Endodermal cell (in vitro differentiated cells): ENCODE data around the gene NID1. TPM values are rescaled to one million over a fixed set of nuclear protein-coding genes. Genes with fewer than 3 reads are reported as not detected.

ENCODE experiments used
- DNase-seq: peaks from one replicate; pipeline ENCODE4 v3.0.0-alpha.2; 2017
- H3K27ac ChIP-seq: 2 replicates; pipeline ENCODE4 v1.5.1; 2013; ENCODE audit warnings: mild to moderate bottlenecking, low read depth, low read length, moderate library complexity
- H3K27me3 ChIP-seq: 2 replicates; pipeline ENCODE4 v1.6.1; 2013; ENCODE audit warnings: mild to moderate bottlenecking, low read length, moderate library complexity; ENCODE audit not compliant: insufficient read depth, control insufficient read depth, poor library complexity, severe bottlenecking
- H3K36me3 ChIP-seq: 2 replicates; pipeline ENCODE4 v1.7.0; 2013; ENCODE audit warnings: mild to moderate bottlenecking, low read length, moderate library complexity; ENCODE audit not compliant: control insufficient read depth, insufficient read depth
- H3K4me1 ChIP-seq: one replicate; pipeline ENCODE4 v1.7.0; 2013; ENCODE audit warnings: low read length; ENCODE audit not compliant: control insufficient read depth, insufficient read depth
- H3K4me3 ChIP-seq: 2 replicates; pipeline ENCODE4 v1.5.1; 2013; ENCODE audit warnings: mild to moderate bottlenecking, low read length, moderate library complexity
- H3K9ac ChIP-seq: 2 replicates; pipeline ENCODE4 v1.6.1; 2013; ENCODE audit warnings: mild to moderate bottlenecking, low read length, moderate library complexity; ENCODE audit not compliant: poor library complexity, severe bottlenecking; ENCODE audit errors: extremely low read depth
- H3K9me3 ChIP-seq: 2 replicates; pipeline ENCODE4 v1.6.1; 2013; ENCODE audit warnings: mild to moderate bottlenecking, low read length, moderate library complexity; ENCODE audit not compliant: control insufficient read depth
- H3K27ac Mint-ChIP-seq: 2 replicates; pipeline ENCODE4 v1.8.0; 2020; ENCODE audit warnings: mixed read lengths
- H3K27me3 Mint-ChIP-seq: 2 replicates; pipeline ENCODE4 v1.8.0; 2021; ENCODE audit warnings: mild to moderate bottlenecking, mixed read lengths; ENCODE audit not compliant: insufficient read depth
- H3K36me3 Mint-ChIP-seq: 2 replicates; pipeline ENCODE4 v1.8.0; 2020; ENCODE audit warnings: low read depth, mixed read lengths
- H3K4me1 Mint-ChIP-seq: 2 replicates; pipeline ENCODE4 v1.8.0; 2020; ENCODE audit warnings: mixed read lengths
- H3K4me3 Mint-ChIP-seq: 2 replicates; pipeline ENCODE4 v1.8.0; 2020; ENCODE audit warnings: mild to moderate bottlenecking, moderate library complexity, mixed read lengths
- H3K9me3 Mint-ChIP-seq: 2 replicates; pipeline ENCODE4 v1.8.0; 2020; ENCODE audit warnings: mild to moderate bottlenecking, mixed read lengths
- WGBS, 2 experiments: methylation state at CpG; one replicate each; pipeline versions ENCODE4 v1.1.5 to v1.1.7; 2013; ENCODE audit warnings: missing lambda C conversion rate in 2 of 2, mixed read lengths in 1 of 2; ENCODE audit not compliant: insufficient coverage in 1 of 2, insufficient read length in 1 of 2; 5-methylcytosine and 5-hydroxymethylcytosine counted together
- total RNA-seq, 2 donors: library from RNA; stranded (reverse); fragmentation: NEBNext Ultra II Directional in 1 of 2; extraction: Animal tissue kit (Norgen Biotek cat#: 25700) in 1 of 2; gene quantifications; 2 replicates in 1 of 2; 3 replicates in 1 of 2; pipeline ENCODE4 v1.2.1, GENCODE V29; 2021
- TF ChIP-seq, protein P1 (sequence below): fragments of 200-600 bp; sonication (generic); conservative IDR thresholded peaks from 2 replicates; pipeline ENCODE4 v1.5.0; 2021; ENCODE audit warnings: antibody characterized with exemption, mild to moderate bottlenecking

Gene NID1
- total RNA-seq, 2 donors from 2014 or later: 12.7 to 18.3 TPM

DNA sequence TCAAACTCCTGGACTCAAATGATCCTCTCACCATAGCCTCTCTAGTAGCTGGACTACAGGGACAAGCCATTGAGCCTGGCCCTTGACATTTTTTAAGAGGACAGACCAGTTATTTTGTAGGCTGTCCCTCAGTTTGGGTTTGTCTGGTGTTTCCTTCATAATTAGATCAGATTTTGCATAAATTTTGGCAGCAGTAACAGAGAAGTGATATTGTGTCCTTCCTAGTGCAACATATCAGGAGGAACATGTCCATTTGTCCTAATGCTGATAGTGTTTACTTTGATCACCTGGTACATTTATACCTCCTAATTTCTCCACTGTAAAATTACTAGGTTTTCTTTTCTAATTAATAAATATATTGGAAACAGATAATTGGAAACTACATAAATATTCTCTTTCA lies 5.9 kb upstream of the NID1 start:
- Mint-ChIP-seq H3K27ac (no peak overlapping the region), H3K9me3 (peaks cover 6% of the 10 kb centered on the region), H3K4me1 (no peaks in the 10 kb centered on the region), H3K27me3 (peaks cover 29% of the 10 kb centered on the region), H3K4me3 (no peak overlapping the region), H3K36me3 (no peaks in the 10 kb centered on the region)
- no peak overlapping the region for H3K4me3 ChIP-seq
- no peak overlapping the region for H3K9ac ChIP-seq
- no peaks in the 10 kb centered on the region for H3K9me3 ChIP-seq
- H3K27me3 ChIP-seq: peaks cover 24% of the 10 kb centered on the region
- no peak for DNase-seq
- TF ChIP-seq, protein P1, sequence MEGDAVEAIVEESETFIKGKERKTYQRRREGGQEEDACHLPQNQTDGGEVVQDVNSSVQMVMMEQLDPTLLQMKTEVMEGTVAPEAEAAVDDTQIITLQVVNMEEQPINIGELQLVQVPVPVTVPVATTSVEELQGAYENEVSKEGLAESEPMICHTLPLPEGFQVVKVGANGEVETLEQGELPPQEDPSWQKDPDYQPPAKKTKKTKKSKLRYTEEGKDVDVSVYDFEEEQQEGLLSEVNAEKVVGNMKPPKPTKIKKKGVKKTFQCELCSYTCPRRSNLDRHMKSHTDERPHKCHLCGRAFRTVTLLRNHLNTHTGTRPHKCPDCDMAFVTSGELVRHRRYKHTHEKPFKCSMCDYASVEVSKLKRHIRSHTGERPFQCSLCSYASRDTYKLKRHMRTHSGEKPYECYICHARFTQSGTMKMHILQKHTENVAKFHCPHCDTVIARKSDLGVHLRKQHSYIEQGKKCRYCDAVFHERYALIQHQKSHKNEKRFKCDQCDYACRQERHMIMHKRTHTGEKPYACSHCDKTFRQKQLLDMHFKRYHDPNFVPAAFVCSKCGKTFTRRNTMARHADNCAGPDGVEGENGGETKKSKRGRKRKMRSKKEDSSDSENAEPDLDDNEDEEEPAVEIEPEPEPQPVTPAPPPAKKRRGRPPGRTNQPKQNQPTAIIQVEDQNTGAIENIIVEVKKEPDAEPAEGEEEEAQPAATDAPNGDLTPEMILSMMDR: no peak
- no peaks in the 10 kb centered on the region for H3K4me1 ChIP-seq
- H3K36me3 ChIP-seq: no peaks in the 10 kb centered on the region
- no peak overlapping the region for H3K27ac ChIP-seq

DNA sequence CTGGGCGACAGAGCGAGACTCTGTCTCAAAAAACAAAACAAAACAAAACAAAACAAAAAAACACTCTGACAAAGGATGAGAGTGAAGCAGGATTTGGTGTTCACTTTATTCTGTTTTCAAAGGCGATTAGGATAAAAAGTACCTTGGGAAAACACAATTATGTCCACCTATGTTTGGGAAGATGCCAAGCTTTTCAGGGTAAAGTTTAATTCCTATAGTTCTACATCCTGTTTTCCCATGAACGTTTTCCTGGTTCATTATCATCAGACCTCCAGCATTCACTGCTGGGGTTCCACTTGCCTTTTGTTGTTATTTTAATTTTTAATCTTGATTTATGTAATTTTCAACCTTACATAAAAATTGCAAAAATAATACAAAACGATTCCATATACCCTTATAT lies 4.9 kb upstream of the NID1 start:
- Mint-ChIP-seq H3K4me1 (no peaks in the 10 kb centered on the region), H3K9me3 (peaks cover 6% of the 10 kb centered on the region), H3K27me3 (peaks cover 35% of the 10 kb centered on the region), H3K4me3 (no peak overlapping the region), H3K27ac (no peak overlapping the region), H3K36me3 (no peaks in the 10 kb centered on the region)
- H3K27me3 ChIP-seq: peaks cover 33% of the 10 kb centered on the region
- H3K9me3 ChIP-seq: no peaks in the 10 kb centered on the region
- no peak overlapping the region for H3K4me3 ChIP-seq
- 79 to 91% methylated on average over 2 to 5 of the region's 5 CpGs for WGBS, 2 experiments
- no peak for DNase-seq
- TF ChIP-seq, protein P1: no peak
- no peaks in the 10 kb centered on the region for H3K4me1 ChIP-seq
- H3K27ac ChIP-seq: no peak overlapping the region
- H3K9ac ChIP-seq: no peak overlapping the region
- H3K36me3 ChIP-seq: no peaks in the 10 kb centered on the region

DNA sequence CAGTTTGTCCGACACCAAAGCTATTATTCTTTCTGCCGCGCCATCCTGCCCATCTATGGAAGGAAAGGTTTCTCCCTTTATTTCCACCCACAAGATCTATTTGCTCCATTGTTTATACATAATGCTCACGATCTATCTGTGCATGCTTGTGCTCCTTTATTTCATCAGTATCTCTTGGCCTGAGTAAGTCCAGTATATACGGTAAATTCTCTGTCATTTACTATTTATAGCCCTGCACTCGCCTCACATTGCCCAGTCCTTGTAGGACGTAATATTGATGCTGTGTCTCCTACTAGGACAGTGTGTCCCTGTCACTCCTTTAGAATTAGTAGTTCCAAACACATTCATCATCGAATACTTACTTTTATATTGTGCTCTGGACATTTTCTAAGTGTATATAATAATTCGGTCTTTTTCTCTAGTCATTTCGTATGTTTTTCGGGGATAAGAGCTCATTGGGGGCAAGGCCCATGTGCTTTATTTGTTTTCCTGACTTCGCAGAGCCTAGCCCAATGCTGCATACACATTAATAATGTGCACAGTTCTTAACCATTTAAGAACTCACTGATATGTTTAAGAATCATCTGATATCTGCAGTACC lies 3.1 kb upstream of the NID1 start:
- 91 to 92% methylated on average over 11 to 12 of the region's 12 CpGs for WGBS, 2 experiments
- TF ChIP-seq, protein P1: no peak
- Mint-ChIP-seq H3K9me3 (peaks cover 6% of the 10 kb centered on the region), H3K36me3 (no peaks in the 10 kb centered on the region), H3K27me3 (peaks cover 46% of the 10 kb centered on the region), H3K27ac (no peak overlapping the region), H3K4me3 (no peak overlapping the region), H3K4me1 (no peaks in the 10 kb centered on the region)
- Histone ChIP-seq H3K27ac (no peak overlapping the region), H3K4me1 (no peaks in the 10 kb centered on the region), H3K36me3 (no peaks in the 10 kb centered on the region), H3K9me3 (no peaks in the 10 kb centered on the region), H3K27me3 (peaks cover 48% of the 10 kb centered on the region), H3K9ac (no peak overlapping the region), H3K4me3 (no peak overlapping the region)
- no peak for DNase-seq
